Measurements from ENCODE around the gene CEP128. TPM values are rescaled to one million over a fixed set of nuclear protein-coding genes. Genes with fewer than 3 reads are reported as not detected.

CEP128 gene
- total RNA-seq, 4 donors from 2014 or later = 1.3 to 29.8 (median 11.9) TPM

DNA sequence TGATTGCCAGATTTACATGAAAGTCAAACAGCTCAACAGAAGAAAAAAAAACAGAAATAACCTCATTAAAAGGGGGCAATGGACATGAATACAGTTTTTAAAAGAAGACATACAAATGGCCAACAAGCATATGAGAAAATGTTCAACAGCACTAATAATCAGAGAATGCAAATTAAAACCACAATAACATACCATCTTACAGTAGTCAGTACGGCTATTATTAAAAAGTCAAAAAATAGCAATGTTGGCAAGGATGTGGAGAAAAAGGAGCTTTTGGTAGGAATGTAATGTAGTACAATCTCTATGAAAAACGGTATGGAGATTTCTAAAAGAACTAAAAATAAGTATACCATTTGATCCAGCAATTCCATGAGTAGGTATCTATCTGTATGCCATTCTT is 272.1 kb downstream of the CEP128 start:
- TF ChIP-seq CTCF (IDR thresholded peaks at IDR 0.05) (no peak), POLR2A (IDR thresholded peaks at IDR 0.05) (no peak)
- intact Hi-C loops (cut with DNase I; ENCODE audit: low total_unique reads) = no loop called here
- Histone ChIP-seq H3K27me3 (no peaks in the 10 kb centered on the region), H3K4me1 (no peaks in the 10 kb centered on the region), H3K36me3 (no peaks in the 10 kb centered on the region), H3K9me3 (no peaks in the 10 kb centered on the region), H3K4me3 (no peak overlapping the region), H3K27ac (no peak overlapping the region)
- DNase-seq = no peak

DNA sequence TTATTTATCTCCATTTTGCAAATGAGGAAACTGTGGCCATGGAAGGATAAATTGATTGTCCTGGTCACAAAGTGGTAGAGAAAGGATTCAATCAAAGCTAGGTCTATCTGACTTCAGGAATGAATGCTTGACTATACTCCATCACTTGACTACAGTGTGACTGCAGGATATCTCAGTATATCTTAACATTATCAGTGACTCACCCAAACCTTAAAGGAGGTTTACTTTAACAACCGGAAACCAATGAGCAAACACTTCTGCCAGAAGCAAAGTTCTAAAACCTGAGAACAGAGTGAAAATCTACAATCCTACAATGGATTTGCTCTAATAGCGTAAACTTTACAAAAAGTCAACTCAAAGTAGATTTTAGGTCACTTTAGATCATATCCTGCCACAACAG is 277.0 kb downstream of the CEP128 start:
- H3K9me3 ChIP-seq = no peaks in the 10 kb centered on the region
- no peak overlapping the region for H3K27ac ChIP-seq
- intact Hi-C loops (cut with DNase I; ENCODE audit: low total_unique reads) = no loop called here
- H3K36me3 ChIP-seq = no peaks in the 10 kb centered on the region
- TF ChIP-seq CTCF (IDR thresholded peaks at IDR 0.05) (no peak), POLR2A (IDR thresholded peaks at IDR 0.05) (no peak)
- H3K27me3 ChIP-seq = no peaks in the 10 kb centered on the region
- no peaks in the 10 kb centered on the region for H3K4me1 ChIP-seq
- no peak overlapping the region for H3K4me3 ChIP-seq
- DNase-seq = no peak

- no peak overlapping the region for H3K27ac ChIP-seq
- TF ChIP-seq CTCF (IDR thresholded peaks at IDR 0.05) (no peak), POLR2A (IDR thresholded peaks at IDR 0.05) (no peak)
Observed at GRCh38 chr14:80663541-80663940, 278.0 kb downstream of the CEP128 start.

GRCh38 chr14:80659783-80660182 is 281.8 kb downstream of the CEP128 start:
- DNase-seq = no peak
- H3K4me3 ChIP-seq = no peak overlapping the region
- no peaks in the 10 kb centered on the region for H3K9me3 ChIP-seq
- TF ChIP-seq POLR2A (IDR thresholded peaks at IDR 0.05) (no peak), CTCF (IDR thresholded peaks at IDR 0.05) (no peak)
- no peak overlapping the region for H3K27ac ChIP-seq
- intact Hi-C loops (cut with DNase I; ENCODE audit: low total_unique reads) = no loop called here
- H3K27me3 ChIP-seq = no peaks in the 10 kb centered on the region
- H3K4me1 ChIP-seq = no peaks in the 10 kb centered on the region
- no peaks in the 10 kb centered on the region for H3K36me3 ChIP-seq

More at GRCh38 chr14:80663541-80663940, 278.0 kb downstream of the CEP128 start:
- Histone ChIP-seq H3K27me3 (no peaks in the 10 kb centered on the region), H3K4me3 (no peak overlapping the region), H3K36me3 (no peaks in the 10 kb centered on the region), H3K4me1 (no peaks in the 10 kb centered on the region), H3K9me3 (no peaks in the 10 kb centered on the region)
- no peak for DNase-seq
- intact Hi-C loops (cut with DNase I; ENCODE audit: low total_unique reads) = no loop called here

GRCh38 chr14:80658733-80659132 is 282.8 kb downstream of the CEP128 start:
- Histone ChIP-seq H3K27ac (no peak overlapping the region), H3K4me3 (no peak overlapping the region), H3K9me3 (no peaks in the 10 kb centered on the region), H3K4me1 (no peaks in the 10 kb centered on the region), H3K36me3 (no peaks in the 10 kb centered on the region), H3K27me3 (no peaks in the 10 kb centered on the region)
- intact Hi-C loops (cut with DNase I; ENCODE audit: low total_unique reads) = no loop called here
- no peak for DNase-seq
- TF ChIP-seq CTCF (IDR thresholded peaks at IDR 0.05) = no peak

Data from uterus (tissue), 4 donors.